Endothelial cell (in vitro differentiated cells): ENCODE measurements around the gene GABRD. TPM values are rescaled to one million over a fixed set of nuclear protein-coding genes. Genes with fewer than 3 reads are reported as not detected.

Experiments used
- DNase-seq: peaks from one replicate; pipeline ENCODE4 v3.0.0; 2021; ENCODE audit warnings: low spot score
- H3K27ac Mint-ChIP-seq: one replicate; pipeline ENCODE4 v1.8.0; 2021; ENCODE audit warnings: mixed read lengths, inconsistent platforms; ENCODE audit not compliant: unreplicated experiment
- H3K27me3 Mint-ChIP-seq: one replicate; pipeline ENCODE4 v1.8.0; 2021; ENCODE audit warnings: mild to moderate bottlenecking, moderate library complexity, mixed read lengths, inconsistent platforms; ENCODE audit not compliant: unreplicated experiment
- H3K36me3 Mint-ChIP-seq: one replicate; pipeline ENCODE4 v1.8.0; 2021; ENCODE audit warnings: mild to moderate bottlenecking, low read depth, mixed read lengths, inconsistent platforms; ENCODE audit not compliant: unreplicated experiment
- H3K4me1 Mint-ChIP-seq: one replicate; pipeline ENCODE4 v1.8.0; 2021; ENCODE audit warnings: mild to moderate bottlenecking, mixed read lengths, inconsistent platforms; ENCODE audit not compliant: unreplicated experiment
- H3K4me3 Mint-ChIP-seq: one replicate; pipeline ENCODE4 v1.8.0; 2021; ENCODE audit warnings: mild to moderate bottlenecking, mixed read lengths, inconsistent platforms; ENCODE audit not compliant: unreplicated experiment
- H3K9me3 Mint-ChIP-seq: one replicate; pipeline ENCODE4 v1.8.0; 2021; ENCODE audit warnings: mixed read lengths, inconsistent platforms; ENCODE audit not compliant: unreplicated experiment
- total RNA-seq: library from RNA; stranded (reverse); fragmentation: NEBNext Ultra II Directional; extraction: Animal tissue kit (Norgen Biotek cat#: 25700); gene quantifications from one replicate; pipeline ENCODE4 v1.2.1, GENCODE V29; 2021; ENCODE audit not compliant: unreplicated experiment
- TF ChIP-seq, protein P1 (sequence below): fragments of 200-600 bp; sonication (generic); IDR thresholded peaks from one replicate; pipeline ENCODE4 v1.5.0; 2021; ENCODE audit warnings: antibody characterized with exemption; ENCODE audit not compliant: unreplicated experiment

Gene GABRD
- total RNA-seq, 1 donor from 2014 or later: 0.64 TPM

DNA sequence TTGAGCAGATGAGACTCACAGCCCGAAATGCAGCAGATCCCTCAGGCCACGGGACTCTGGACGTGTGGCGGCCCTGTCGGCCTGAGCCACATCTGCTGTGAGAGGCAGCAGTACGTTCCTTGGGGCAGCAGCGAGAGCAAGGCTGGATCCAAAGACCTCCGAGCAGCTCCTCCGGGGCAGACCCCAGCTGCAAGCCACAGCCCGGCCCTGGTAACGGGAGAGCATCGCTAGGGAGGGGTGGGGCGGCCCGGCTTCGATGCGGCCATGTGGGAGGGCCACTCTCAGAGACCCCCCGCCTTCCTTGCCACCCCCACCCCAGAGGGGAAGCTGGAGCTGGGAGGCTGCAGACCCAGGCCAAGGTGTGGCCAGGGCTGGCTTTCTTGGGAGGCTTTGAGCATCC is 48.8 kb downstream of the GABRD start:
- no peaks in the 10 kb centered on the region for H3K9me3 Mint-ChIP-seq
- peaks cover 21% of the 10 kb centered on the region for H3K36me3 Mint-ChIP-seq
- DNase-seq: no peak
- H3K4me3 Mint-ChIP-seq: no peak overlapping the region
- peaks cover 12% of the 10 kb centered on the region for H3K27me3 Mint-ChIP-seq
- no peaks in the 10 kb centered on the region for H3K4me1 Mint-ChIP-seq
- H3K27ac Mint-ChIP-seq: no peak overlapping the region
- TF ChIP-seq, protein P1, sequence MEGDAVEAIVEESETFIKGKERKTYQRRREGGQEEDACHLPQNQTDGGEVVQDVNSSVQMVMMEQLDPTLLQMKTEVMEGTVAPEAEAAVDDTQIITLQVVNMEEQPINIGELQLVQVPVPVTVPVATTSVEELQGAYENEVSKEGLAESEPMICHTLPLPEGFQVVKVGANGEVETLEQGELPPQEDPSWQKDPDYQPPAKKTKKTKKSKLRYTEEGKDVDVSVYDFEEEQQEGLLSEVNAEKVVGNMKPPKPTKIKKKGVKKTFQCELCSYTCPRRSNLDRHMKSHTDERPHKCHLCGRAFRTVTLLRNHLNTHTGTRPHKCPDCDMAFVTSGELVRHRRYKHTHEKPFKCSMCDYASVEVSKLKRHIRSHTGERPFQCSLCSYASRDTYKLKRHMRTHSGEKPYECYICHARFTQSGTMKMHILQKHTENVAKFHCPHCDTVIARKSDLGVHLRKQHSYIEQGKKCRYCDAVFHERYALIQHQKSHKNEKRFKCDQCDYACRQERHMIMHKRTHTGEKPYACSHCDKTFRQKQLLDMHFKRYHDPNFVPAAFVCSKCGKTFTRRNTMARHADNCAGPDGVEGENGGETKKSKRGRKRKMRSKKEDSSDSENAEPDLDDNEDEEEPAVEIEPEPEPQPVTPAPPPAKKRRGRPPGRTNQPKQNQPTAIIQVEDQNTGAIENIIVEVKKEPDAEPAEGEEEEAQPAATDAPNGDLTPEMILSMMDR: no peak

DNA sequence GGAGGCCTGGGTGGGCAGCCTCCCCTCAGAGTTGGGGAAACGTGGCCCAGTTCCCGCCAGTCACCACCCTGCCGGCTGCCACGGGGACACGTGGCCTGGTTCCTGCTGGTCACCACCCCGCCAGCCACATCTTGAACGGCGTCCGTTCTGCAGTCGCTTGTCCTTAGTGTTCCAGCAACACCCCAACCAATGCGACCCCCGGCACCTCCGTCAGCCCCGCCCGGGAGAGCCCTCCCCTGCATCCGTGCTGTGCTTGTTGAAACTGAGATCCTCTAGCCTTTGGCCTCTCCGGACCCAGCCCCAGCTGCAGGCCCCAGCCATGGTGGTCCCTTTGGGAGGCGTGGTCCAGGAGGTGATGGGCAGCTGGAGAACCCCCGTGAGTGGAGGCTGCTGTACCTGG is 49.8 kb downstream of the GABRD start:
- Mint-ChIP-seq H3K36me3 (peaks cover 19% of the 10 kb centered on the region), H3K9me3 (no peaks in the 10 kb centered on the region), H3K4me3 (no peak overlapping the region), H3K27me3 (peaks cover 11% of the 10 kb centered on the region), H3K27ac (no peak overlapping the region), H3K4me1 (no peaks in the 10 kb centered on the region)
- TF ChIP-seq, protein P1: no peak
- no peak for DNase-seq

DNA sequence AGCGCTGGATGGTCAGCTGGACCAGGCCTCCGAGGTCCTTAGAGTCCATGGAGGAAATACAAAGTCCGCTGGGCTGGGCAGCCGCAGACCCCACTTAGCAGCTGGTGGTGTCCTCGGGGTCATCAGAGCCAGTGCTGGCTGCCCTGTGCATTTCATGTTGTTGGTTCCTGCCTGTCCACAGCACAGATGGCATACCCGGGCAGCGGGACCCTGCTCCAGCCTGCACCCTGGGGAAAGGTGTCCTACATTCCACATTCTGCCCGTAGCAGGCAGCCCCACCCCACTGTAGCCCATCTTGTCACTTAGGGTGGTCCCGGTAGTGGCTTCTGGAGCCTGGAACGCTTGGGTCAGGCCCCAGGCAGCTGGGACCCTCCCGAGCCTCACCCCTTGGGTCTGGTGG is 50.9 kb downstream of the GABRD start:
- Mint-ChIP-seq H3K27ac (no peak overlapping the region), H3K36me3 (peaks cover 12% of the 10 kb centered on the region), H3K4me1 (no peaks in the 10 kb centered on the region), H3K4me3 (no peak overlapping the region), H3K9me3 (no peaks in the 10 kb centered on the region), H3K27me3 (peaks cover 12% of the 10 kb centered on the region)
- no peak for DNase-seq
- TF ChIP-seq, protein P1: no peak

DNA sequence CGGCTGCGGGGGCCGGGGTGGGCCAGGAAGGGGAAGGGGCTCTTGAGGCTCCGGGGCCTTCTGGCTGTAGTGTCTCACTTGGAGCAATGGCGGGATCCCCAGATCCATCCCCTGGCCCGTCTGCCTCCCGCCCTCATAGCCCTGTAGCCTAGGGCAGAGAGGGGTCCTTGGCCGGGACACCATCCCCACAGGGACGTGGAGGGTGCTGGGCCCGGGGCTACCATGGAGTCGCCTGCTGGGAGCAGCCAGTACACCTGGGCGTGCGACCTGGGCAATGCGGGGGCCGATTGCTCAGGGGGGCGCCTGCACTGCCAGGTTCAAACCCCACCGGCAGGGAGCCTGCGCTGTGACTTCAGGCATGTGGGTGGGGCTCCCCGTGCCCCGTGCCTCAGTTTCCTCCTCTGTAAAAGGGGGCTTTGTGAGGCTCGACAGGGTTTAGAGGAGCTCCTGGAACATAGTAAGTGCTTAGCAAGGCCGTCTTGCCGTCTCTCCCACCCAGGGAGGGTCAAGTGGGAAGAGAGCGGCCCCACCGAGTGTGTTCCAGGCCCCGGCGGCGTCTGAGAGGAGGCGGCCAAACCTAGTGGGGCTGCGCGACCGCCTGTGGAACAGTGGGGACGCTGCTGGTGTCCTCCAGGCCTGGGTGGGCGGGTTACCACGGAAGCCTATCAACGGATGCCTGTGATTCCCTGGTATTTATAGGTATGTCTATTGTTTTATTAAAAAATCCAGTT is 51.8 kb downstream of the GABRD start:
- Mint-ChIP-seq H3K27ac (no peak overlapping the region), H3K4me1 (no peaks in the 10 kb centered on the region), H3K36me3 (peaks cover 5% of the 10 kb centered on the region), H3K9me3 (no peaks in the 10 kb centered on the region), H3K27me3 (peaks cover 12% of the 10 kb centered on the region), H3K4me3 (no peak overlapping the region)
- TF ChIP-seq, protein P1: no peak
- DNase-seq: no peak

DNA sequence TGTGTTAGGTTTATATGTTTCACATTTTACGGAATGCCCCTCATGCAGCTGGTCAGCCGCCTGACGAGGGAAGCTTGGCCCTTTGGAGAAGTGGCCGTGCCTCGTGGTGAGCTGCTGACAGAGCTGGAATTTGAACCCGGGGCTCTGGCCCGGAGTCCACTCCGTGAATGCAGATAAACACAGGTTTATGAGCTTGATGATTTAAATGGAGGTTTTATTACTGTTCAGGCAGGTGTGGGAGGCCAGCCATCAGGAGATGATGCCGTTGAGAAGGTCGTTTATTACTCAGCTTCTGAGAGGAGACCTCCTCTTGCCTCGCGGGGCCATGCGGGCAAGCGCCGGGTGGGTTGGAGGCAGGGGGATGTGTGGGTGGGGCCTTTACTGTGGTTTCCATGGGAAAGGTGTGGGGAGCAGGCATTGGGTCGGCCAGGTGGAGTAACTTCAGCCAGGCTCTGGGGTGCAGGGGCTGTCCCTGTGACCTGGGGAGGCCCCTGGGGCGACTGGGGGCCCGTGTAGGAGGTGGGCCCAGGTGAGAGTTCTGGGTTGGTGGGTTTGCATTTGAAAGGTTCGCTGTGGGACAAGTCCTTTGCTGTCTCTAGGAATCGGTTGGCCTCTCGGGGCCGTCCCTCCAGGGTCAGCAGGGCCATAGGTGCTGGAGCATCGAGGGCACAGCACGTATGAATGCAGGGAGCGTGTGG is 53.1 kb downstream of the GABRD start:
- TF ChIP-seq, protein P1: no peak
- H3K4me1 Mint-ChIP-seq: no peaks in the 10 kb centered on the region
- no peaks in the 10 kb centered on the region for H3K9me3 Mint-ChIP-seq
- H3K27ac Mint-ChIP-seq: no peak overlapping the region
- peaks cover 11% of the 10 kb centered on the region for H3K36me3 Mint-ChIP-seq
- H3K4me3 Mint-ChIP-seq: peak overlapping the region; percentile 21
- no peak for DNase-seq
- H3K27me3 Mint-ChIP-seq: peaks cover 12% of the 10 kb centered on the region
